Measurements from ENCODE around the gene MPPED2.

MPPED2 gene

GRCh38 chr11:30395751-30396150, 190.4 kb downstream of the MPPED2 start:
- TF ChIP-seq REST (IDR thresholded peaks at IDR 0.05; ENCODE audit: insufficient read depth in 1 of 2, low read depth in 2 of 2, low read length in 2 of 2) (no peak), SIN3A (IDR thresholded peaks at IDR 0.05; ENCODE audit: borderline replicate concordance, insufficient read depth, low read length) (no peak), FOXP2 (optimal IDR thresholded peaks at IDR 0.05; ENCODE audit: borderline replicate concordance, extremely low read depth, extremely low read length, insufficient read depth) (no peak), TAF1 (IDR thresholded peaks at IDR 0.05; ENCODE audit: borderline replicate concordance, insufficient read depth, low read length) (no peak), POLR2AphosphoS5 (IDR thresholded peaks at IDR 0.05; ENCODE audit: low read depth, low read length) (no peak)

GRCh38 chr11:30393012-30393411, 193.1 kb downstream of the MPPED2 start:
- no peak for TF ChIP-seq POLR2AphosphoS5 (IDR thresholded peaks at IDR 0.05; ENCODE audit: low read depth, low read length)
- no peak for TF ChIP-seq SIN3A (IDR thresholded peaks at IDR 0.05; ENCODE audit: borderline replicate concordance, insufficient read depth, low read length)
- TF ChIP-seq REST (IDR thresholded peaks at IDR 0.05; ENCODE audit: insufficient read depth in 1 of 2, low read depth in 2 of 2, low read length in 2 of 2): no peak
- TF ChIP-seq TAF1 (IDR thresholded peaks at IDR 0.05; ENCODE audit: borderline replicate concordance, insufficient read depth, low read length): no peak
- TF ChIP-seq FOXP2 (optimal IDR thresholded peaks at IDR 0.05; ENCODE audit: borderline replicate concordance, extremely low read depth, extremely low read length, insufficient read depth): no peak

- no peak for TF ChIP-seq SIN3A (IDR thresholded peaks at IDR 0.05; ENCODE audit: borderline replicate concordance, insufficient read depth, low read length)
- no peak for TF ChIP-seq TAF1 (IDR thresholded peaks at IDR 0.05; ENCODE audit: borderline replicate concordance, insufficient read depth, low read length)
- TF ChIP-seq REST (IDR thresholded peaks at IDR 0.05; ENCODE audit: insufficient read depth in 1 of 2, low read depth in 2 of 2, low read length in 2 of 2): no peak
- no peak for TF ChIP-seq FOXP2 (optimal IDR thresholded peaks at IDR 0.05; ENCODE audit: borderline replicate concordance, extremely low read depth, extremely low read length, insufficient read depth)
- no peak for TF ChIP-seq POLR2AphosphoS5 (IDR thresholded peaks at IDR 0.05; ENCODE audit: low read depth, low read length)
Observed at GRCh38 chr11:30392221-30392784, 193.8 kb downstream of the MPPED2 start.

- TF ChIP-seq REST (IDR thresholded peaks at IDR 0.05; ENCODE audit: insufficient read depth in 1 of 2, low read depth in 2 of 2, low read length in 2 of 2): no peak
- TF ChIP-seq POLR2AphosphoS5 (IDR thresholded peaks at IDR 0.05; ENCODE audit: low read depth, low read length): no peak
- no peak for TF ChIP-seq FOXP2 (optimal IDR thresholded peaks at IDR 0.05; ENCODE audit: borderline replicate concordance, extremely low read depth, extremely low read length, insufficient read depth)
Observed at GRCh38 chr11:30388957-30389356, 197.2 kb downstream of the MPPED2 start.

Measured in PFSK-1 (cell line).